Natural killer cell (primary cell): ENCODE results near the gene IFRD2. TPM values are rescaled to one million over a fixed set of nuclear protein-coding genes. Genes with fewer than 3 reads are reported as not detected.

Experiments used
- ATAC-seq, 3 donors: fragments of 150-1000 bp in 2 of 3; fragments of 200-7000 bp in 1 of 3; cut with Tn5 transposase; 1 replicate in 1 of 3; 2 replicates in 2 of 3; pipeline ENCODE4 v1.10.0; 2021; ENCODE audit warnings: mild to moderate bottlenecking in 2 of 3, moderate library complexity in 2 of 3
- DNase-seq, 2 donors: peaks; one replicate each; pipeline versions ENCODE4 v3.0.0 to v3.0.0-alpha.2; 2013 to 2021; ENCODE audit warnings: mixed read lengths in 1 of 2
- H3K27ac ChIP-seq: one replicate; pipeline ENCODE4 v1.5.1; 2013; ENCODE audit warnings: mild to moderate bottlenecking, low read length
- H3K27me3 ChIP-seq: one replicate; pipeline ENCODE4 v1.6.1; 2013; ENCODE audit warnings: low read length; ENCODE audit not compliant: control insufficient read depth, insufficient read depth
- H3K36me3 ChIP-seq: one replicate; pipeline ENCODE4 v1.6.1; 2013; ENCODE audit warnings: low read length; ENCODE audit not compliant: control insufficient read depth, insufficient read depth
- H3K4me1 ChIP-seq: one replicate; pipeline ENCODE4 v1.6.1; 2013; ENCODE audit warnings: low read length; ENCODE audit not compliant: control insufficient read depth, insufficient read depth
- H3K4me3 ChIP-seq: one replicate; pipeline ENCODE4 v1.5.1; 2013; ENCODE audit warnings: low read length
- H3K9me3 ChIP-seq: one replicate; pipeline ENCODE4 v1.6.1; 2013; ENCODE audit warnings: low read length; ENCODE audit not compliant: control insufficient read depth, insufficient read depth
- H3K27ac Mint-ChIP-seq, 2 donors: one replicate each; pipeline ENCODE4 v1.8.0; 2022; ENCODE audit warnings: mild to moderate bottlenecking in 2 of 2, mixed read lengths in 2 of 2, moderate library complexity in 1 of 2
- H3K27me3 Mint-ChIP-seq, 2 donors: one replicate each; pipeline ENCODE4 v1.8.0; 2022; ENCODE audit warnings: low read depth in 2 of 2, mixed read lengths in 2 of 2
- H3K36me3 Mint-ChIP-seq: one replicate; pipeline ENCODE4 v1.8.0; 2022; ENCODE audit warnings: mixed read lengths
- H3K4me1 Mint-ChIP-seq, 2 donors: one replicate each; pipeline ENCODE4 v1.8.0; 2022; ENCODE audit warnings: mixed read lengths in 2 of 2
- H3K4me3 Mint-ChIP-seq: one replicate; pipeline ENCODE4 v1.8.0; 2022; ENCODE audit warnings: mild to moderate bottlenecking, moderate library complexity, mixed read lengths
- H3K9me3 Mint-ChIP-seq, 2 donors: one replicate each; pipeline ENCODE4 v1.8.0; 2022; ENCODE audit warnings: mixed read lengths in 2 of 2
- WGBS: methylation state at CpG from one replicate; pipeline ENCODE4 v1.1.7; 2013; ENCODE audit warnings: missing lambda C conversion rate; ENCODE audit not compliant: insufficient coverage; 5-methylcytosine and 5-hydroxymethylcytosine counted together
- intact Hi-C: fragments of 100-400 bp; cut with micrococcal nuclease; formaldehyde crosslinking; loops from one replicate; pipeline ENCODE4 v1.14.2; 2022
- total RNA-seq, 4 donors: library from RNA; stranded (reverse); fragments of 120-200 nt in 1 of 4; gene quantifications; one replicate each; pipeline versions ENCODE4 v1.2.3 to v1.2.4, GENCODE V29; 2013 to 2022
- TF ChIP-seq, protein P1 (sequence below): fragments of 200-600 bp; IDR thresholded peaks from one replicate; pipeline ENCODE4 v1.8.0; 2022; ENCODE audit warnings: antibody characterized with exemption

The IFRD2 gene
- total RNA-seq, 3 donors from 2014 or later (not counting 1 experiment from before 2014, with no cell fraction given) = 27.8 to 39.1 (median 32.1) TPM

DNA sequence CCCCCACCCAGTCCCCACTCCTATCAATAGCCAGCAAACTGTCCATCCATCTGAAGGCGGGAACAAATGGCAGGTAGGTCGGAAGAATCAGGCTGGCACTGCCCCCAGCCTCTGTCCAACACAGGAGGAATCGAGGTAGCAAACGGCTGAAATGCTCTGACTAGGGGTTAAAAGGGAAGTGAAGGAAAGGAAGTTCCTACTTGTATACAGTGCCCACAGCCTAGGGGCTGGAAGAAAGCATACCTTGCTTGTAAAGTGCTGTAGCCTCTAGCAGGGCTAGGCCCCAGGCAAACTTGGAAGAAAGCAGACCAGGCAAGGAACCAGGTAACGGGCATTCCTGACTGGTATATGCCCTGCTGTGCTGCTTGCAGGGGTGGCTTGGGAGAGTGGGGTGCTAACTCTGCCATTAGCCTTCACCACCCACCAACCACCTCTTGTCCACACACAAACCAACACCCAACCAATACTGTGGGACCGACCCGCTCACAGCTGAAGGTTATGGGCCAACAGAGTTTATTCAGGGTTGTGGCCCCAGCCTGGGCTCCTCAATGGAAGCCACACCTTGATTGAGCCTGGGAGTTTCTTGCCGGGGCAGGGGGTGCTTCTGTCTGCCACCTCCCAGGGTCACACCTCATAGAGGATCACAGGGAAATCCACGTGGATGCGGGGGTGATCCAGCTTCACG, 33.4 kb upstream of the IFRD2 start:
- peaks cover 22% of the 10 kb centered on the region for H3K36me3 ChIP-seq
- no peaks in the 10 kb centered on the region for H3K36me3 Mint-ChIP-seq
- H3K27me3 ChIP-seq = no peaks in the 10 kb centered on the region
- ATAC-seq = no peak
- no peak overlapping the region for H3K4me3 Mint-ChIP-seq
- no peak overlapping the region for H3K27ac Mint-ChIP-seq
- peaks cover 10 to 39% of the 10 kb centered on the region in 2 donors for H3K4me1 Mint-ChIP-seq
- no peaks in the 10 kb centered on the region for H3K27me3 Mint-ChIP-seq
- intact Hi-C loops = no loop called here
- no peaks in the 10 kb centered on the region for H3K9me3 Mint-ChIP-seq
- H3K4me3 ChIP-seq = no peak overlapping the region
- no peak for DNase-seq
- TF ChIP-seq, protein P1, sequence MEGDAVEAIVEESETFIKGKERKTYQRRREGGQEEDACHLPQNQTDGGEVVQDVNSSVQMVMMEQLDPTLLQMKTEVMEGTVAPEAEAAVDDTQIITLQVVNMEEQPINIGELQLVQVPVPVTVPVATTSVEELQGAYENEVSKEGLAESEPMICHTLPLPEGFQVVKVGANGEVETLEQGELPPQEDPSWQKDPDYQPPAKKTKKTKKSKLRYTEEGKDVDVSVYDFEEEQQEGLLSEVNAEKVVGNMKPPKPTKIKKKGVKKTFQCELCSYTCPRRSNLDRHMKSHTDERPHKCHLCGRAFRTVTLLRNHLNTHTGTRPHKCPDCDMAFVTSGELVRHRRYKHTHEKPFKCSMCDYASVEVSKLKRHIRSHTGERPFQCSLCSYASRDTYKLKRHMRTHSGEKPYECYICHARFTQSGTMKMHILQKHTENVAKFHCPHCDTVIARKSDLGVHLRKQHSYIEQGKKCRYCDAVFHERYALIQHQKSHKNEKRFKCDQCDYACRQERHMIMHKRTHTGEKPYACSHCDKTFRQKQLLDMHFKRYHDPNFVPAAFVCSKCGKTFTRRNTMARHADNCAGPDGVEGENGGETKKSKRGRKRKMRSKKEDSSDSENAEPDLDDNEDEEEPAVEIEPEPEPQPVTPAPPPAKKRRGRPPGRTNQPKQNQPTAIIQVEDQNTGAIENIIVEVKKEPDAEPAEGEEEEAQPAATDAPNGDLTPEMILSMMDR = no peak
- H3K27ac ChIP-seq = no peak overlapping the region
- no peaks in the 10 kb centered on the region for H3K9me3 ChIP-seq
- WGBS = 94% methylated on average over 11 of the region's 11 CpGs
- peaks cover 41% of the 10 kb centered on the region for H3K4me1 ChIP-seq

DNA sequence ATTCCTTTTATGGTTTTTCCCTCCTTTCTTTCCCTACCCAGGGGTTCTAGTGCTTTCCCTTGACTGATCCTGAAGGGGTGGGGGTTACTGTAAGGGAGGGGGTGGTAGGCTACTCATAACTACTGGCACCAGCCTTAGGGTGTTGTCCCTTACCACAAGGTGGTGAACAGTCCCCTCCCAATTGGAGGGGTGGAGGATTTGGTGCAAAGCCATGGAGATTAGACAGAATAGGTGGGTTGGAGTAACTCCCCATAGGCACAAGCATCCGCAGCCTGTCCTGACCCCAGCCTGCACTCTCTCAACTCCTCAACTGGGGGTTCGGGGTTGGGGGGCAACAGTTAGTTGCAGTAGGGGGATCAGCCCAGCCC, 32.9 kb upstream of the IFRD2 start:
- no peak overlapping the region for H3K4me3 ChIP-seq
- Mint-ChIP-seq H3K9me3 (no peaks in the 10 kb centered on the region), H3K4me3 (peak overlapping the region; percentile 28), H3K36me3 (no peaks in the 10 kb centered on the region), H3K27me3 (no peaks in the 10 kb centered on the region), H3K27ac (peak overlapping the region; percentile 38 to 52), H3K4me1 (peaks cover 10 to 44% of the 10 kb centered on the region in 2 donors)
- TF ChIP-seq, protein P1 = no peak
- H3K9me3 ChIP-seq = no peaks in the 10 kb centered on the region
- no peaks in the 10 kb centered on the region for H3K27me3 ChIP-seq
- no peak for DNase-seq
- peaks cover 17% of the 10 kb centered on the region for H3K36me3 ChIP-seq
- no peak overlapping the region for H3K27ac ChIP-seq
- intact Hi-C loops = no loop called here
- peaks cover 46% of the 10 kb centered on the region for H3K4me1 ChIP-seq
- ATAC-seq = no peak
- whole genome bisulfite sequencing = 100% methylated on average over 1 of the region's 2 CpGs

DNA sequence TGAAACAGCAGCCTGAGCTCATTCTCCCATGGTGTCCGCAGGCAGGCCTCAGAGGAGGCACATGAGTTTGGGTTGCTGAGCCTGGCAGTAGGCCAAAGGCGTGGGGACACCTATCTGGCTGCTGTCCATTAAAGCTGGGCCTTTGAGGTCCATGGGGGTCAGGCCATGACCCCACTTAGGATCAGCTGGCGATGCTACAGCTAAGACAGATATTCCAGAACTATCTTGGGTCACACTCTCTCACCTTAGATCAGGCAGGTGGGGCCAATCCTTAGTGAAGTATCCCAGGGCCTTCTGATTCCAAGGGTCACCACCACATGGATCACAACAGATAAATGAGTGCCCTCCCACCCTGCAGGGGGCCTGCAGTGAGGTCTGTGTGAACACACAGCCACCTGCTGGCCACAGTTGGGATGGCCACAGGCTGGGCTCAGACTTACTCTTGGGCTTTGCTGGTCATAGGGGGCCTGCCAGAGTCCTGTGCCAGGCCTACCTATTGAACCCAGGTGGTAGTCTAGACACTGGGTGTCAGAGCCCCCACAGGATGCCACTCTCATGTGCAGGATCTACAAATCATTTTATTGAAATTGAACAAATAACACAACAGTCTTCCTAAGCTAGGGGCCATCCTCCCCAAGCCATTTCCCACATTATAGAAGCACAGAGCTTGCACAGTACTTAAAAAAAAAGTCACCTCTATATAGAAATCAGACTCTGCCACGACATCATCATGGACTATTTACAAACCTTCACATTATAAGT, 32.3 kb upstream of the IFRD2 start:
- TF ChIP-seq, protein P1 = peak; percentile 80
- H3K4me1 Mint-ChIP-seq = peaks cover 10 to 46% of the 10 kb centered on the region in 2 donors
- no peaks in the 10 kb centered on the region for H3K27me3 Mint-ChIP-seq
- DNase-seq (peak; percentile 59 to 76), ATAC-seq (peak in 1 of 3 donors; percentile 26)
- no peaks in the 10 kb centered on the region for H3K9me3 Mint-ChIP-seq
- Histone ChIP-seq H3K27ac (no peak overlapping the region), H3K9me3 (no peaks in the 10 kb centered on the region), H3K27me3 (no peaks in the 10 kb centered on the region), H3K4me3 (no peak overlapping the region), H3K36me3 (peaks cover 11% of the 10 kb centered on the region), H3K4me1 (peaks cover 52% of the 10 kb centered on the region)
- H3K27ac Mint-ChIP-seq = peak overlapping the region; percentile 38 to 52
- WGBS = 68% methylated on average over 4 of the region's 4 CpGs
- peak overlapping the region; percentile 28 for H3K4me3 Mint-ChIP-seq
- intact Hi-C loops = no loop called here
- H3K36me3 Mint-ChIP-seq = no peaks in the 10 kb centered on the region
